NCI-H69 (cell line): ENCODE results near the gene E2F6.
A peak's percentile ranks its signal among the peaks of the same experiment; 100 is the strongest.

ENCODE experiments used
- DNase-seq: peaks from one replicate; lab custom pipeline; 2025; lab: John Stamatoyannopoulos, UW

E2F6 gene

DNA sequence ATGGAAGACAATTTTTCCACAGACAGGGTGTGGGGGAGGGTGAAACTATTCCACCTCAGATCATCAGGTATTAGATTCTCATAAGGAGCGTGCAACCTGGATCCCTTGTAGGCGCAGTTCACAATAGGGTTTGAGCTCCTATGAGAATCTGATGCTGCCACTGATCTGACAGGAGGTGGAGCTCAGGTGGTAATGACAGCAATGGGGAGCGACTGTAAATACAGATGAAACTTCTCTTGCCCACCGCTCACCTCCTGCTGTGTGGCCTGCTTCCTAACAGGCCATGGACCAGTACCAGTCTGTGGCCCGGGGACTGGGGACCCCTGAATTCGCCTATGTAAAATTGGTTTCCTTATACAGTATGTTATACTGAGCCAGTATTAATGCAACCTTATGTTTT is 27.3 kb upstream of the E2F6 start:
- DNase-seq: no peak

DNA sequence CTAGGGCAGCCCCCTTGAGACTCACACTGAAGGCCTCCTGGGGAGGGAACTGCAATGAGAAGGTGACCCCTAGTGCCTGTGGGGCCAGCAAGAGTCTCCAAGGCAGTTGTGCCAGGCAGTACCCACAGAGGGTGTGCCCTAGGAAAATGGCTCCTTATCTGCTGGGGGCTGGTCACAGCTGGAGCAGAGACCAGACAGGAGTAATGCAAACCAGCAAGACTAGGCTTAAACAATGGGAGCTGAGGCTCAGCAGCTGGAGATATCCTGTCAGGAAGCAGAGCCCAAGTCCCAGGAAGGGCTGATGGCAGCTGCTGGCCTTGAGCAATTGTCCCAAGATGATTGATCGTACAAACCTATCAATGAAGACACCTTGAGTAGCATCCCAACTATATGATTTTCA is 26.8 kb upstream of the E2F6 start:
- peak; percentile 40 for DNase-seq

DNA sequence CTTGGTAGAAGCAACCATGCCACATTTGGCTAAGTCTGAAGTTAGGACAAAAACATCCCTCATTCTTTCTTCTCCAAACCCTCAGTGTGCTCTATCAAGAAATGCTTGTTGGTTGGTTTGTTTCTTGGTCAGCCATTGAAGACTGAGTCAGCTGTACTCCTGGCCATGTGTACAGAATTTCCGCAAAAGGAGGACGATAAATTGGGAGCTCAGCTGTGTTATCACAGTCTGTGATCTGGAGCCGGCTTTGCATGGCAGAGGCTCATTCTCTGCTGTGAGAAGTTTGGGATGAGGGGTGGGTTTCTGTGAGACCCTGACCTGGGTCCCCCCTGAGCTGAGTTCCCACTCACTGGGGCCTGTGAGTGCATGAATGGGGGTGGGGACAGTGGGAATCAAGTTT is 26.3 kb upstream of the E2F6 start:
- no peak for DNase-seq

DNA sequence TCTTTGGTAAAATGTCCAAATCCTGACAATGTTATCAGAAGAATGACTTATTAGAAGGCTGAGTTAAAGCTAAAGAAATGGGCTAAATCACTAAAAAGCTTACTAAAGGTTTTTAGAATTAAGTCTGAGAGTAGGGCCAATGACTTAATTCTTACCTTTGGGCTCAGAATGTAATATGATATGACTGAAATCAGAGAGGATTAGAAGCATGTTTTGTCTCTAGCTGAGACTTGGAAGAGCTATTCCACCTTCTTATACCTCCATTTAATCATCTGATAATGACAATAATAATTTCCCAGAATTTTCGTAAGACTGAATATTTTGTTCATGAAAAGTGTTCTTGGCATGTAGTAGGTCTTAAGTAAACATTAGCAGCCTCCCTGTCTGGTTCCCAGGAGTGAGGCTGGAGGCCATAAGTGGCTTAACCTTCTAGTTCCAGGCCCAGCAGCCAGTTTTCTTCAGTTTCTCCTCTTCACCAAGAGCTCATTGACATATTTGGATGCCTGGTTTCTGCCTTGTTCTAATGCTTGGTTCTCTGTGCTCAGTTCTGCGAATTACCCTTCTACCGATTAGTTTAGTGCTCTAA is 25.5 kb upstream of the E2F6 start:
- no peak for DNase-seq

DNA sequence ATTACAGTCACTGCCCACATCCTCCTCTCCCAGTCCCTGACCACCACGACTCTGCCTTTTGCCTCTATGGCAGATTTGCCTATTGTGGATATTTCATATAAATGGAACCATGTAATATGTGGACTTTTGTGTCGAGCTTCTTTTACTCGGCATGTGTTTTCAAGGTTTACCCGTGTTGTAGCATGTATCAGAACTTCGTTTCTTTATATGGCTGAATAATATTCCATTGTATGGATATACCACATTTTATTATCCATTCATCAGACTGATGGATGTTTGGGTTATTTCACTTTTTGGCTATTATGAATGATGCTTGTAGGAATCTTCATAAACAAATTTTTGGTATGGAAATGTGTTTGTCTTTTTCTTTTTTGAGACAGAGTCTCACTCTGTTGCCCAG is 24.2 kb upstream of the E2F6 start:
- no peak for DNase-seq

DNA sequence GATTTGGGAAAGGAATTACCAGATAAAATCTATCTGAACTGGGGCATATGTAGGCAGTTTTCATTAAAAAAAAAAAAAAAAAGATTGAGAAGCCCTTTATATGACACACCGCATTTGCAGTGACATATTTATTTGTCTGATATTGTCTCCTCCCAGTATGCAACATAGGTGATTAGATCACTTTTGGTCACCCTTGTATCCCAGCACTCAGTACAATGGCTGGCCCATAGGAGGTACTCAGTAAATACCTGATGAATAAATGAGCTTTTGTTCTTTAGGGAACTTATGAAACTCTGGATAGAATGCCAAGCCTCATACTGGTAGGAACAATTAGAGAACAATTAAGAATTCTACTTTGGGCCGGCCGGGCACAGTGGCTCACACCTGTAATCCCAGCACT is 22.8 kb upstream of the E2F6 start:
- DNase-seq: peak; percentile 11

DNA sequence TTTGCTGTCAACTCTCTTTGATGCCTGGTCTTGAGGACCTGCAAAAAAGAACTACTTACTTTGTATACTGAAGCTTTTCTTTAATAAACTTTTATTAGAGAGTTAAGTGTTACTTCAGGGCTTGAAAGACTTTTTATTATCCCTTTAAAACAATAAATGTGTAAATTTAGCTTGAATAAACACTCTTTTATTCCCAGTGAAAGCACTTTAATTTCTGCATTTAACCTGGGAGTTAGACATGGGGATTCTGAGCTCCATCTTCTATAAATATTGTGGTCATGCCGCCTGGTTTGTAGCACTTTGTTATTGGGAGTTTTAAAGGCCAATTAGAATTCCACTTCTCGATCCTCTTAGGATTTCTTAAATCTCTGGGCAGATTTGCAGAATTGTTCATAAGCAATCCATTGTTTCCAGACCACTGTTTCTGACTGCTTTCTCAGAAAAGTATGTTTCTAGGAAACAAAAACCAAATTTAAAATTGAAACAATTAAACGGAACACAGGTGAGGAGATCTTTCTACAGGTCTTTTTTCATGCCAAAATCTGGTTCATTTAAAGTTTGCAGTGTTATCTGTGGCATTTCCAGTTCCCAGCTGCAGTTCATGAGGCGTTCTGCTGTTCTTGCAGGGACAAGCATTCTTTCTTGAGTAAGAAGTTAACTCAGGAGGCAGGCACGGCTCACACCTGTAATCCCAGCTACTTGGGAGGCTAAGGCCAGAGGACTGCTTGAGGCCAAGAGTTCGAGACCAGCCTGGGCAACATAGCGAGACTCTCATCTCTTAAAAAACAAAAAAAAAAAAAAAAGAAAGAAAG is 18.1 kb upstream of the E2F6 start:
- peak; percentile 36 for DNase-seq

DNA sequence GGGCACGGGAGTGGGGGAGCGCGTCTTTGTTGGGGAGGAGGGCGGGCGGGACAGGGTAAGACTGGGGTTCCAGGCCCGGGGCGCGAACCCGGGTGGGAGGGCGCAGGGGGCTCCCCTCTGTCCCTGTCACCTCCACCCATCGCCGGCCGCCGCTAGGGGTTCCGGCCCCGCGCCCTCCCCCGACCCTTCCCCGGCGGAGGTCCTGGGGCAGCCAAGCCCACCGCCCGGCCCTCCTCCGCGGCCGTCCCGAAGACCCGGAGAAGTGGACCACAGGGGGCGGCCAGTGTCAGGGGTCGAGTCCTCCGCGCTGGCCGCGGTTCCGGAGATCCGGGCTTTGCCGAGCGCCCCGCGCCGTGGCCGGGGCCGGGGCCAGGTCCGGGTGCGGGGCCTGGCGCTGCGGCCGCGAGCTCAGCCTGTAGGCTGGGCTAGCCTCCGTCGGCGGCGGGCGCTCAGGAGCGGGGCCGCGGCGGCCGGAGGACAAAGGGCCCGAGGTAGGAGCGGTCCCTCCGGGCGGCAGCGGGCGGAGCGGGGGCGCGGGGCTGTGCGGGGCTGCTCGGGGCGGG is 16.6 kb upstream of the E2F6 start:
- peak; percentile 62 for DNase-seq

DNA sequence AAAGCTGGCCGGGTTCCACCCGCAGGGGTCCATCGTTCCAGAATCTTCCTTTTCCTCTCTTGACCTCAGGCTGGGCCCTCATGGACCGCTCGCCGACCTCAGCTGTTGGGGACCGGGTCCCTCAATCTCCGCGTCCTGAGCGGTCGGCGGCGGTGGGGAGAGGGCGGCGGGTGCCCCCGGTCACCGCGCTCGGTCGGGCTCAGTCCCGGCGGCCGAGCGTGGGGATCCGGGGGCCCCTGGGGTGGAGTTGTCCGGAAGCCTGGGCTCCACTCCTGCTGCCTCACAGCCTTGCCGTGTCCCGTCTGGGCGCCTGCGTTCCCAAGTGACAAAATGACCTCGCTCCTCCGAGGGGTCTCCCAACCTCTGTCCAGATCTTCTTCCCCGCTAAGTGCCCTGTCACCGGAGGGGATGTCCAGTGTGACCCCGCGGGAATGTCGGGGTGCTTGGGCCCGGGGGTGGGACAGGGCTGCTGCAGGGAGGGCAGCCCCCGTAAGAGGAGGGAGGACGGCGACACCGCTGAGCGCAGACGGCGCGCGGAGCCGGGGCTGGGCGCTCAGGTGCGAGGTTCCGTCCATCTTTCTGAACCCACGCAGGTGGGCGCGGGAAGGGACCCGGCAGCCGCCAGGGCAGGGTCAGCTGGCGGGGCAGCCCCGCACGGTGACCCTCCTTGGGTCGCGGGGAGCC is 16.0 kb upstream of the E2F6 start:
- no peak for DNase-seq

DNA sequence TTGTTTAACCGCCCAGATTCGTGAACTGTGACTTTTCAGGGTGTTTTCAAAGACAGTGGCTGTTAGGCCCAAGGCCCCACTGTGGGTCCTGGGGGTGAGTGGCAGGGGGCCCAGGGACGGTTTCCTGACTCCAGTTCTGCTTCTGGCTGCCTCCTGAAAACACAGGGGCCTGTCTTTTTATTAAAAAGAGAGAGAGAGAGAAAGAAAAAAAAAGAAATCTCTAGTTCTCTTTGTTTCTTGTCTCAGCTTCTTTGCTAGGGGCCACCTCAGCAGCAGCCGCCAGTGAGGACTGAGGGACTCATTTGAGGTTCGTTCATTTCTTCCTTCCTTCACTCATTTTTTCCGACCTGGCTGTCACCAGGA is 15.4 kb upstream of the E2F6 start:
- DNase-seq: no peak

DNA sequence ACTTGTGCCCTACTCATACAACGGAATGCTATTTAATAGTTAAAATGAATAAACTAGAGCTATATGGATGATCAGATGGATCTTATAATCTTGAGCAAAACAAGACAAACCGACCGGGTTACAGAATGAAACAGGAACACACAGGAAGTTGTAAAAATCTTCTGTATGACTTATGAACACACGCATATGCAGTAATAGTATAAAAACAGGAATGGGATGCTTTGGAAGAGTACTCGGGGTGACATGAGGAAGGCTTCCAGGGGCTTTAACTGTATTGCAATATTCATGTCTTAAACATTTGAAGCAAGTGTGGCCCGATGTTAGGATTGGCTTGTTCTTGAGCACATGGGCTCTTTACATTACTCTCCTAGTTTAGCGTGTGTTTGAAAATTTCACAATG is 14.9 kb upstream of the E2F6 start:
- no peak for DNase-seq

DNA sequence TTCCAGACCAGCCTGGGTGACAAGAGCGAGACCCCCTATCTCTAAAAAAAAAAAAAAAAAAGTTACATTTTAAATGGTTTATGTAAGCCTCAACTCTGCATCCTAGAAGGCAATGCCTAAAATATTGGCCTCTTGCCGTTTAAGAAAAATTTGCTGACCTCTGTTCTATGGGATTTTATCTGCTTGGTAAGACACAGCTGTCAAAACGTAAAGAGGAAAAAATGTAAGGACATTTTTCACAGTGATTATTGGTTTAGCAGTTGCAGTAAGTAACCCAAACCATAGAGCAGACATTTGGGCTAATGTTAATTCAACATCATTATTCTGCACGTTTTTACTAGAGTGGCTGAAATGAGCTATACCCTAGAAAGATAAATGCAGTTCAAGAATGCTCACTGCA is 14.4 kb upstream of the E2F6 start:
- no peak for DNase-seq

DNA sequence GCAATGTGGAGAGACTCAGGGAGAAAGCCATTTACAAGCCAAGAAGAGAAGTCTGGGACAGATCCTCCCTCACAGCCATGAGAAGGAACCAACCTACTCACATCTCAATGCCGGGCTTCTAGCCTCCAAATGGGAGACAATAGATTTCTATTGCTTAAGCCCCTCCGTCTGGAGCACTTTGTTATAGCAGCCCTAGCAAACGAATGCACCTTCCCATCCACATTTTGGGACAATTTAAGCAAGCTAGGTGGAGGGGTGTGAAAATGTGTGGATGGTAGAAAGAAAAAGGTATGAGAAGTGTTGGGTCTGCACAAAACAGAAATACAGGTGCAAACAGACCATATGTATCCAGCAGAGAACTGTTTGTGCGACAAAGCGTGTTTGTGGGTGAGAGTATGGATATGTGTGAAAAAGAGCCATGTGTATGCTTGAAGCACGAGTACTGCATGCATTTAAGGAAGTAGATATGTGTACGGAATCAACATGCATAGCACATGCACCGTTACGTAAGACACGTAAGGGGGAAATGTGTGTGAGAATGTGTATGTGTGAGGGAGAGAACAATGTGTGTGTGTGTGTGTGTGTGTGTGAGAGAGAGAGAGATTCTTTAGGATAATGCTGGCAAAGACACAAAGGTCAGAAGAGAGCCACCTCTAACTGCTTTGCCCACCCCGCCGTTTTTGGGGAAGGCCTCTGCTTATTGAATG is 13.1 kb upstream of the E2F6 start:
- no peak for DNase-seq

DNA sequence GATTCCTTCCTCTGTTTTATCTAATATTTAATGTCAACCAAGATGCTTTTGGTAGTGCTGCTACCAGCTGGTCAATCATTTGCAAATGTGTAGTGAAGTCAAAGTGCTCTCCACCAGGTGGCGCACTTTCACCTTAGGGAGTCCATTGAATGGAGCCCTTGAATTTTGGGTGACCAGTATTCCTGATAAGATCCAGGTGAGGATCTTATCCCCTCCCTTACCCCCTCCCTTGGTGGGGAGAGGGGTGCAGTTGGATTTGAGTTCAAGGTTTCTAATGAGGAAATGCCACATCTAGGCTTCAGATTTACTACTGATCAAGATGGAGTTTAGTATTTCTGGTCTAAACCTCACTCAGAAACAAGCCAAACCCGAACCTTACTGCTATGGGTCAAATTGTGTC is 12.0 kb upstream of the E2F6 start:
- DNase-seq: peak; percentile 89

DNA sequence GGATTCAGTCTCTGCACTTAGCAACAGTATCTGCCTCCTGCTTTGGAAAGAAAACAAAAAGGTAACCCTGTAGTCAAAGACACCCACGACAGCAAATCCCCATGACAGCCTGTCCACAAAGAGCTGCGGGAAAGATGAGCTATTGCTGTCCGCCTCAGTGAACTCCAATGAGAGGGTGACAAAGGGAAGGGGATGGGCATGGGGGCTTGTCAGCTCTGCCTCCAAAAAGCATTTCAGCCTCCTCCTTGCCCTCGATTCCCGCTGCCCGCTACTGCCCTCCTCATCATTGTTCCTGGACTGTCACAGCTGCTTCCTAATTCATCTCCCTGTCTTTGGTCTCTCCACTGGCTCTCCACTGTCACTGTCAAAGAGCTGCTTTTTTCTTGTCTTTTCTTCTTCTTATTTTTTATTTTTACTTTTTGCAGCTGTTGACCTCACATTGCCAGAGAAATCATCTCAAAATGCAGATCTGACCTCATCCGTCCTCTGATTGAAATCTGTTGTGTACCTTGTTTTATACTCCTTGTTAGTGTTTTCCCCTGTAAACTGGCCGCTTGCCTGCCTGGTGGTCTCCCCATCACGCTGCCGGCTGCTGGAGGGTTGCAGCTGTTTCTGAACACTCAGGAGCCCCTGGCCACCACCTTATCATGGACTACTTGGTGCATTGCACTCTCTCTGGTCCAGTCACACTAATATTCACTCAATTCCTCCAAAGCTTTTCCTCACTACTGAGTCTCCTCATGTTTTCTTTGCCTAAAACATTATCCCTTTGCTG is 7.9 kb upstream of the E2F6 start:
- DNase-seq: peak; percentile 52

DNA sequence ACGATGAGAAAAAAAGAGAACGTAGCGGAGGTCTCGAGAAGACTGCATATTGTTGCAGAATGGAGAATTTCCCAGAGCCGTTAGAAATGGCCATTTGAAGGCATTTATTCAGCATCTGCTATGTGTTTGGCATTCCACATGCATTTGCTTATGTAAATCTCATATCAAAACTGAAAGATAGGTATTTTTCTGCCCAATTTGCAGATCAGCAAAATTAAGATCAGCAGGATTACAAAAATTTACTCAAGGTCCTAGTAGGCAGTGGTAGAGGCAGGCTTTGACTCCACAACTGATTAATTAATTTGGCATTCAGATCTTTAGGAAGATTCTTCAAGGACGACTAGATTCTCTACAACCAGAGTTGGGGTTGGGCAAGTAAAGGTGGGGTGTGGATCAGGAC is 1.8 kb upstream of the E2F6 start:
- no peak for DNase-seq

DNA sequence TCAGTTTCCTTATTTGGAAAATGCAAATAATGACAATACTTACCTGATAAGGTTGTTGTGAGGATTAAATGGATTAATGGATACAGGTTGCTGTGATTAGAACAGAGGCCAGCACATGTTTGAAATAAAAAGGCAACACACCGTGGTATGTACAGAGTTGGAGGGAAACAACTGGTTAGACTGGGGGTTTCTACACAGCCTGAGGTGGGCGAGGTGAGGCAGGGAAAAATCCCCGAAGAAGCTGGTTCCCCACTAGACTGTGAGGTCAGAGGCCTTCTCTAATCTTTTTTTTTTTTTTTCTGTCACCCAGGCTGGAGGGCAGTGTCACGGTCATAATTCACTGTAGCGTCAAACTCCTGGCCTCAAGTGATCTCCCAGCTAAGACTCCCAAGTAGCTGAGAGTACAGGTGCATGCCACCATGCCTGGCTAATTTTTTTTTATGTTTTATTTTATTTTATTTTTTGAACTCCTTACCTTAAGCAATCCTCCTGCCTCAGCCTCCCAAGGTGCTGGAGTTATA is 1.2 kb upstream of the E2F6 start:
- DNase-seq: no peak

DNA sequence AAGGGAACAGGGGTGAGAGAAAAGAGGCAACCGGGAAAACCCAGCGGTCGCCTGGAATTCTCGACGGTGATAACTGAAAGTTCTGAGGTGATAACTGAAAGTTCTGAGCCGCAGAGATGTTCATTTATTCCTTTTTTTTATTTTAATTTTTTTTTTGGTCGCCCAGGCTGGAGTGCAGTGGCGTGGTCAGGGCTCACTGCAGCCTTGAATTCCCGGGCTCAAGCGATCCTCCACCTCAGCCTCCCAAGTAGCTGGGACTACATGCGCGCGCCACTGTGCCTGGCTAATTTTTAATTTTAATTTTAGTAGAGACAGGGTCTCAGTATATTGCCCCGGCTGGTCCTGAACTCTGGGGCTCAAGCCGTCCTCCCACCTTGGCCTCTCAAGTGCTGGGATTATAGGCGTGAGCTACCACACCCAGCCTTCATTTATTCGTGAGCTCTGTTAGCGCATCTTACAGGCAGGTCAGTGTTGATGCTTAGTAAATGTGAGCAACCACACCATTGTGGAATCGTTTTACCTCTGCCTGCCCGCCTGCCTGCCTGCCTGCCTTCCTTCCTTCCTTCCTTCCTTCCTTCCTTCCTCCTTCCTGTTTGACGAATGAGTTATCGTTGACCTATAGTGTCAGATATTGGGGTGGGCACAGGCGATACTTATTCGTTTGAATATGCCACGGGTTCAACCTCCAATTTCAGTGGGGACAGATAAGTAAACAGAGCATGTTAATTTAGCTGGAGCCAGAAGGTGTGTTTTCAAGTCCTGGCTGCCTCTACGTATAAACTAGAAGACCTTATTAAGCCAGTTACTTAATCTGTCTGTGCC is 557 bp upstream of the E2F6 start:
- DNase-seq: peak; percentile 53

DNA sequence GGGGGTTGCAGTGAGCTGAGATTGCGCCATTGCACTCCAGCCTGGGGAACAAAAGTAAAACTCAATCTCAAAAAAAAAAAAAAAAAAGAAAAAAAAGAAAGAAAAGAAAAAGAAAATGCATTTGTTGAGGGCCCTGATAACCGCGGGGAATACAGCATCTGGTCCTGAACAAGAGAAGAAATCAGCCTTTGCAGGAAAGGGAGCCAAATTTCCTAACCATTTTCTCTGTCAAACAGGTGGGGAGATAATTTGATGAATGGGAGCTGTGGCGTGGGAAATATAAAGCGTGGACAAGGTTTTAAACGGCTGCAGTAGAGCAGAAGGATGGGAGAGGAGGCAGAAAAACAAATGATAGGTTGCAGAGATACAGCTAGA is 864 bp downstream of the E2F6 start:
- no peak for DNase-seq

DNA sequence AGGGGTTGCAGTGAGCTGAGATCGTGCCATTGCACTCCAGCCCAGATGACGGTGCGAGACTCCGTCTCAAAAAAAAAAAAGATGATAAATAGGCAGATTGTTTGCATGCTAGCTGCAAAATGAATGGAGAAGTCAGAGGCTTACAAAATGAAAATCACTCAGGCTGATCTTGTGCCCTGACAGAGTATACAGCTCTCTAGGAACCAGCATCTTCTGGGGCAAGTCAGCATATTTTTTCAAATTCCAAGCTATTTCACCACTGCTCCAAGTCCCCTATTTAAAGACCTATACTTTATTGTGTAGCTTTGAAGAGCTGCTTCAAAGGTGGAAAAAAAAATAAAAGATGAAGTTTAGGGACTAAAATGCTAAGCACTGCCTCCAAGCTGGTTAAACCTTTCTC is 6.1 kb downstream of the E2F6 start:
- DNase-seq: no peak

DNA sequence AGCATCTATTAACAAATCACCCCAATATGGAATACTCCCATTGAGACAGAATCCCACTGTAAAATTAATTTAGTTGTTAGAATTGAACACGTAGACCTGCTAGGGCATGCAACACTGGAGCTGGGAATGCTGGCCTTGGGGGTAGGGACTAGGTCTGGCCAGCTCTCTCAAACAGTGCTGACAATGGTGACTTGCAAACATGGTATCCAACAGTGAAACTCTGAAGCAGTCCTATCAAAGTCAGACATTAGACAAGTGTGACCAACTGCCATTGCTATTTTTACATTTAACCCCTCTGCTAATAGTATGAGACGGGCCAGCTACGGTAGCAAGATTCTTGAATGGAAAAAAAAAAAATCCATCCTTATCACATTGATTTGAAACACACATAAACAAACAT is 7.2 kb downstream of the E2F6 start:
- no peak for DNase-seq
